Measurements from ENCODE around the gene PROM1.

Gene PROM1

GRCh38 chr4:16037901-16038300 lies 45.9 kb downstream of the PROM1 start:
- H3K36me3 ChIP-seq (ENCODE audit: control insufficient read depth in 2 of 2, insufficient read depth in 1 of 2, low read length in 2 of 2), result no peaks in the 10 kb centered on the region
- ChIA-PET POLR2A (no interaction called here), CTCF (interaction anchor here (0.6 kb wide), 1 partner anchor 163 kb away, joined by 4 read pairs; no protein-coding TSS in a partner anchor)
- no peak for TF ChIP-seq KLF9 (tag by site-specific recombination; IDR thresholded peaks at IDR 0.05; ENCODE audit: low read depth)
- TF ChIP-seq PRDM6 (tag by site-specific recombination; IDR thresholded peaks at IDR 0.05), result no peak
- TF ChIP-seq ZNF426 (tag by site-specific recombination; IDR thresholded peaks at IDR 0.05), result no peak
- TF ChIP-seq ZNF548 (tag by site-specific recombination; IDR thresholded peaks at IDR 0.05), result no peak
- no peak for TF ChIP-seq ZNF214 (tag by site-specific recombination; IDR thresholded peaks at IDR 0.05; ENCODE audit: borderline replicate concordance)
- no peak for TF ChIP-seq ZNF560 (tag by site-specific recombination; IDR thresholded peaks at IDR 0.05; ENCODE audit: borderline replicate concordance)
- TF ChIP-seq BCL11B (tag by site-specific recombination; IDR thresholded peaks at IDR 0.05; ENCODE audit: low read depth), result no peak
- no peak for TF ChIP-seq TCF7L2 (IDR thresholded peaks at IDR 0.05; ENCODE audit: borderline replicate concordance, low read depth, low read length)
- no peak for TF ChIP-seq ZNF521 (tag by site-specific recombination; IDR thresholded peaks at IDR 0.05)
- no peak for TF ChIP-seq ZNF239 (tag by site-specific recombination; IDR thresholded peaks at IDR 0.05)
- TF ChIP-seq REPIN1 (tag by site-specific recombination; IDR thresholded peaks at IDR 0.05; ENCODE audit: low read depth), result no peak
- no peak for TF ChIP-seq SALL2 (tag by site-specific recombination; IDR thresholded peaks at IDR 0.05; ENCODE audit: borderline replicate concordance)
- no peak for TF ChIP-seq SP2 (tag by site-specific recombination; IDR thresholded peaks at IDR 0.05)
- TF ChIP-seq ZNF621 (tag by site-specific recombination; IDR thresholded peaks at IDR 0.05), result no peak
- no peaks in the 10 kb centered on the region for H3K4me1 ChIP-seq (ENCODE audit: control insufficient read depth, insufficient read depth, low read length)
- H3K27ac ChIP-seq (ENCODE audit: extremely low read depth, low read depth, low read length), result no peak overlapping the region
- no peak overlapping the region for H3K4me3 ChIP-seq (ENCODE audit: low read depth, low read length)
- no peaks in the 10 kb centered on the region for H3K9me3 ChIP-seq (ENCODE audit: control insufficient read depth, insufficient read depth, low read depth, low read length)

GRCh38 chr4:16035843-16036242 lies 48.0 kb downstream of the PROM1 start:
- Histone ChIP-seq H3K4me3 (ENCODE audit: low read depth, low read length) (no peak overlapping the region), H3K27ac (ENCODE audit: extremely low read depth, low read depth, low read length) (no peak overlapping the region), H3K36me3 (ENCODE audit: control insufficient read depth in 2 of 2, insufficient read depth in 1 of 2, low read length in 2 of 2) (no peaks in the 10 kb centered on the region), H3K9me3 (ENCODE audit: control insufficient read depth, insufficient read depth, low read depth, low read length) (no peaks in the 10 kb centered on the region), H3K4me1 (ENCODE audit: control insufficient read depth, insufficient read depth, low read length) (no peaks in the 10 kb centered on the region)
- CTCF ChIA-PET, result no interaction called here
- POLR2A ChIA-PET, result no interaction called here
- TF ChIP-seq ZFP37 (tag by site-specific recombination; IDR thresholded peaks at IDR 0.05) (no peak), SETDB1 (IDR thresholded peaks at IDR 0.05; ENCODE audit: insufficient read length, low read length) (no peak), OVOL3 (tag by site-specific recombination; IDR thresholded peaks at IDR 0.05) (no peak), ZNF394 (tag by site-specific recombination; IDR thresholded peaks at IDR 0.05; ENCODE audit: borderline replicate concordance) (no peak), ZNF660 (tag by site-specific recombination; IDR thresholded peaks at IDR 0.05) (no peak), ZNF548 (tag by site-specific recombination; IDR thresholded peaks at IDR 0.05) (no peak), SCRT2 (tag by site-specific recombination; IDR thresholded peaks at IDR 0.05) (no peak), ZBTB20 (tag by site-specific recombination; IDR thresholded peaks at IDR 0.05) (no peak), SP3 (tag by site-specific recombination; IDR thresholded peaks at IDR 0.05) (no peak), ZNF670 (tag by site-specific recombination; IDR thresholded peaks at IDR 0.05; ENCODE audit: low read depth) (no peak), KLF17 (tag by site-specific recombination; IDR thresholded peaks at IDR 0.05) (no peak), HIC1 (tag by site-specific recombination; IDR thresholded peaks at IDR 0.05) (no peak), ZNF404 (tag by site-specific recombination; IDR thresholded peaks at IDR 0.05) (no peak), ZNF280C (tag by site-specific recombination; IDR thresholded peaks at IDR 0.05) (no peak), ZNF791 (tag by site-specific recombination; IDR thresholded peaks at IDR 0.05) (no peak), ZNF184 (tag by site-specific recombination; IDR thresholded peaks at IDR 0.05) (no peak), ZNF311 (tag by site-specific recombination; IDR thresholded peaks at IDR 0.05; ENCODE audit: borderline replicate concordance) (no peak)
